H1 (cell line): Measurements from ENCODE around the gene COL6A2. TPM values are rescaled to one million over a fixed set of nuclear protein-coding genes. Genes with fewer than 3 reads are reported as not detected.

Source experiments
- SIN3A ChIP-seq, 2 experiments: IDR thresholded peaks in 1 of 2; conservative IDR thresholded peaks in 1 of 2; 2 replicates each; pipeline ENCODE4 v1.6.1; 2011 to 2012; ENCODE audit warnings: low read length in 2 of 2, improper control_type of control experiment in 1 of 2, low read depth in 1 of 2, mild to moderate bottlenecking in 1 of 2
- polyA plus RNA-seq, 7 experiments: library from polyadenylated mRNA; depleted of rRNA in 3 of 7; stranded (reverse) in 5 of 7; unstranded in 2 of 7; fragments of >200 nt in 5 of 7; fragments of 200-250 nt in 2 of 7; gene quantifications; 1 replicate in 5 of 7; 2 replicates in 1 of 7; 4 replicates in 1 of 7; pipeline versions ENCODE4 v1.2.1 to v1.2.3, GENCODE V29; 2011 to 2013; ENCODE audit warnings: missing spikeins in 2 of 7, mixed read lengths in 2 of 7
- total RNA-seq: library from RNA; stranded (reverse); fragmentation: NEBNext Ultra II Directional; extraction: Animal tissue kit (Norgen Biotek cat#: 25700); gene quantifications from 2 replicates; pipeline ENCODE4 v1.2.1, GENCODE V29; 2021

The COL6A2 gene
- total and polyA plus RNA-seq, 2 of the 8 experiments (the other 6 are each of a cell fraction or from before 2014, with no cell fraction given): 60.1 to 62.7 TPM

DNA sequence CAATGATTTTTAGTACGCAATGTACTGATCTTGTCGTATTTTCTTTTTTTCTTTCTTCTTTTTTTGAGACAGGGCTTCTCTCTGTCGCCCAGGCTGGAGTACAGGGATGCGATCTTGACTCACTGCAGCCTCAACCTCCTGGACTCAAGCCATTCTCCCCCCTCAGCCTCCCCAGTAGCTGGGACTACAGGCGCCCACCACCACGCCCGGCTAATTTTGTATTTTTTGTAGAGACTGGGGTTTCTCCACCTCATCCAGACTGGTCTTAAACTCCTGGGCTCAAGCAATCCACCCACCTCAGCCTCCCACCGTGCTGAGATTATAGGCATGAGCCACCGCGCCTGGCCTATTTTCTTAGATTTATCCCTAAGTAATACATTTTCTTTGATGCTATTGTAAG, 43.9 kb upstream of the COL6A2 start (continued):
- no peak for TF ChIP-seq SIN3A (conservative IDR thresholded peaks at IDR 0.05 in 1 of 2, IDR thresholded peaks at IDR 0.05 in 1 of 2; ENCODE audit: low read depth in 1 of 2, low read length in 2 of 2)
